ENCODE measurements around the gene ID1.

- no peak for TF ChIP-seq CTCF (IDR thresholded peaks at IDR 0.05; ENCODE audit: poor library complexity, severe bottlenecking)
- no peak for TF ChIP-seq EZH2 (IDR thresholded peaks at IDR 0.05; ENCODE audit: borderline replicate concordance, insufficient read depth, low read length, poor library complexity, severe bottlenecking)
- TF ChIP-seq RAD21 (conservative IDR thresholded peaks at IDR 0.05), result no peak
- no peak for TF ChIP-seq SMC3 (conservative IDR thresholded peaks at IDR 0.05; ENCODE audit: poor library complexity)
- no peak for TF ChIP-seq POLR2AphosphoS5 (IDR thresholded peaks at IDR 0.05)
These were observed 42.8 kb upstream of the ID1 start for GRCh38 chr20:31562241-31562640.

All from neural cell (in vitro differentiated cells).